ENCODE measurements around the gene SAMD4A. TPM values are rescaled to one million over a fixed set of nuclear protein-coding genes. Genes with fewer than 3 reads are reported as not detected.

Gene SAMD4A
- total and polyA plus RNA-seq, 2 donors (not counting 1 experiment from before 2014, with no cell fraction given), result 9.3 to 39.8 TPM

DNA sequence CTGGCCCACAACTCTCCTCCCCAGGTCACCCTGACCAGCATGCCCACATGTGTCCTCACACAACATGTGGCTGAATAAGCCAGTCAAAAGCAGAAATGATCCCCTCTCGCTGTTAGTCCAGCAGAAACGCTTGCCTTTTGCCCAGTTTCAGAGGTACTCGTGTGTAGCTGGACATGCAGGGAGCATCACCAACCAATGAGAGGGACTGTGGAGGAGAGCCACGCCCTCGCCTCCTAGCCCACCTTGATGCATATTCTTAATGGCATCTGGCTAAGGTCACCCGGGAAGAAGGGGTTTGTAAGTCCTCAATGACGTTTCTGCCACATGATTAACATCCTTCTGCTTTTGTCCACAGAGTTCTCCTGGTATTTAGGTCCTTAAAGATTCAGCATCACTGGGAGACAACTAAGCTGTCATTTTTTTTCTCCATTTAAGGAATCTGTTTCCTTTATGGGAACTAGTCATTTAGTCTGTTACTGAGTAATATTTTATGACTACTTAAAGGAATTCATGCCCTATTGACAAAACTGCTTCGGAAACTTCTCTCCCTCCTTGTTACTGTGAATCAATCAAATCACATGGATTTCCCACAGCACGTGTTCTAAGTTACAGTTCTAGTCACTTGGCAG, 201.7 kb downstream of the SAMD4A start:
- H3K27me3 ChIP-seq (ENCODE audit: control insufficient read depth, insufficient read depth, low read length), result no peaks in the 10 kb centered on the region
- peak in 1 of 2 donors; percentile 23 for DNase-seq (ENCODE audit: low read depth in 2 of 2)
- no peak overlapping the region for H2AFZ ChIP-seq (ENCODE audit: low read length)
- no peaks in the 10 kb centered on the region for H3K79me2 ChIP-seq (ENCODE audit: control insufficient read depth, insufficient read depth, low read length)
- H3K9me3 ChIP-seq (ENCODE audit: control insufficient read depth, insufficient read depth, low read depth, low read length), result no peaks in the 10 kb centered on the region
- H3K36me3 ChIP-seq (ENCODE audit: control insufficient read depth, insufficient read depth, low read length), result peaks cover 27% of the 10 kb centered on the region
- H3K27ac ChIP-seq (ENCODE audit: insufficient read depth, low read length), result no peak overlapping the region
- no peak for TF ChIP-seq CTCF (conservative IDR thresholded peaks at IDR 0.05 in 1 of 2, IDR thresholded peaks at IDR 0.05 in 1 of 2; ENCODE audit: low read depth in 1 of 2, low read length in 2 of 2)
- TF ChIP-seq EZH2 (IDR thresholded peaks at IDR 0.05; ENCODE audit: low read length, missing control alignments), result no peak
- H3K4me1 ChIP-seq (ENCODE audit: control insufficient read depth, extremely low read depth, insufficient read depth, low read length), result peaks cover 17% of the 10 kb centered on the region
- no peak overlapping the region for H3K9ac ChIP-seq (ENCODE audit: insufficient read depth, low read length)
- H3K4me3 ChIP-seq (replicated peaks in 1 of 4; ENCODE audit: control extremely low read depth in 1 of 4, insufficient read depth in 1 of 4, low read depth in 3 of 4, low read length in 4 of 4), result no peak overlapping the region
- no peaks in the 10 kb centered on the region for H4K20me1 ChIP-seq (ENCODE audit: control insufficient read depth, extremely low read depth, insufficient read depth, low read length)
- no peak overlapping the region for H3K4me2 ChIP-seq (ENCODE audit: extremely low read depth, insufficient read depth, low read length)

DNA sequence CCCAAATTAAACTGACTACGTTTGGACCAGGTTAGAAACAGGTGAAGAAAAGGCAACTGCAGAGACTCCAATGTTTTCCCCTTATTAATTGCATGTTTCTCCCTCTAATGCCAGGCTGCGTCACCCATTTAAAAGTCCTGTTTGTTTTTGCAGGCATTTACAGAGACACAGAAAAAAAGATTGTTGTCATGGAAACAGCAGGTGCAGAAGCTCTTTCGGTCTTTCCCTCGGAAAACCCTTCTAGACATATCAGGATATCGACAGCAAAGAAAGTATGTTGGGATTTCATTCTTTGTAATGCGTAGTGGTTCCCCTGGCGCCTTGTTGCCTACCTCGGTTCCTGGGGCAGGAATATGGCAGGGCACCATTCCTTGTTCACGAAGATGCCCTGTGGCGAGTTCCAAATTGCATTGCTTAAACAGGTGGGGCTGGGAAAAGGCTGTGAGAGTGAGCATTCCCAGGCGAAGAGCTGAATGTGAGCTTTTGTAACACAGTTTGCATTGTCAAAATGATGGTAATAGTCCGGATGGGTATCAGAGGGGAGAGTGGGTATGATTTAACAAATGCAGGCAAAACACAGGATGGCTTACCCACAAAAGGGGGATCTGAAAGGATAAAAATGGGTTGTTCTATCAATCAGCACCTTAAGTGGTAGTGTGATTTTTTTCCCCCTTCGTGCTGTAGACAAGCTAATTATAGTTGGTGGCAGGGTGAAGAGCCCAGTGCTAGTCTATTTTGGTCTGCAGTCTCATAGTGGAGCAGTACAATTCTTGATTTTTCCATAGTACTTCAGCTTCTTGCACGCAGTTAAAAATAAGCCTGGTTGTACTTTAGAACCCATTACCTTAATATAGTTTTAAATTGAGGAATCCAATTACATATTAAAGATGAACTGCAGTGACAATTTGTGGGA, 203.3 kb downstream of the SAMD4A start:
- DNase-seq (ENCODE audit: low read depth in 2 of 2), result no peak
- no peak overlapping the region for H2AFZ ChIP-seq (ENCODE audit: low read length)
- H3K79me2 ChIP-seq (ENCODE audit: control insufficient read depth, insufficient read depth, low read length), result peaks cover 5% of the 10 kb centered on the region
- H3K4me1 ChIP-seq (ENCODE audit: control insufficient read depth, extremely low read depth, insufficient read depth, low read length), result peaks cover 29% of the 10 kb centered on the region
- H3K27ac ChIP-seq (ENCODE audit: insufficient read depth, low read length), result no peak overlapping the region
- H3K9me3 ChIP-seq (ENCODE audit: control insufficient read depth, insufficient read depth, low read depth, low read length), result no peaks in the 10 kb centered on the region
- H3K9ac ChIP-seq (ENCODE audit: insufficient read depth, low read length), result no peak overlapping the region
- TF ChIP-seq EZH2 (IDR thresholded peaks at IDR 0.05; ENCODE audit: low read length, missing control alignments) (no peak), CTCF (conservative IDR thresholded peaks at IDR 0.05 in 1 of 2, IDR thresholded peaks at IDR 0.05 in 1 of 2; ENCODE audit: low read depth in 1 of 2, low read length in 2 of 2) (no peak)
- peaks cover 21% of the 10 kb centered on the region for H3K36me3 ChIP-seq (ENCODE audit: control insufficient read depth, insufficient read depth, low read length)
- no peaks in the 10 kb centered on the region for H4K20me1 ChIP-seq (ENCODE audit: control insufficient read depth, extremely low read depth, insufficient read depth, low read length)
- H3K4me3 ChIP-seq (replicated peaks in 1 of 4; ENCODE audit: control extremely low read depth in 1 of 4, insufficient read depth in 1 of 4, low read depth in 3 of 4, low read length in 4 of 4), result no peak overlapping the region
- no peak overlapping the region for H3K4me2 ChIP-seq (ENCODE audit: extremely low read depth, insufficient read depth, low read length)
- H3K27me3 ChIP-seq (ENCODE audit: control insufficient read depth, insufficient read depth, low read length), result no peaks in the 10 kb centered on the region

- no peak for DNase-seq (ENCODE audit: low read depth in 2 of 2)
- Histone ChIP-seq H3K36me3 (ENCODE audit: control insufficient read depth, insufficient read depth, low read length) (peaks cover 17% of the 10 kb centered on the region), H3K27me3 (ENCODE audit: control insufficient read depth, insufficient read depth, low read length) (no peaks in the 10 kb centered on the region), H3K9me3 (ENCODE audit: control insufficient read depth, insufficient read depth, low read depth, low read length) (no peaks in the 10 kb centered on the region), H3K79me2 (ENCODE audit: control insufficient read depth, insufficient read depth, low read length) (peaks cover 5% of the 10 kb centered on the region), H3K27ac (ENCODE audit: insufficient read depth, low read length) (peak overlapping the region; percentile 98), H3K4me2 (ENCODE audit: extremely low read depth, insufficient read depth, low read length) (peak overlapping the region; percentile 38), H3K9ac (ENCODE audit: insufficient read depth, low read length) (no peak overlapping the region), H2AFZ (ENCODE audit: low read length) (no peak overlapping the region), H3K4me3 (replicated peaks in 1 of 4; ENCODE audit: control extremely low read depth in 1 of 4, insufficient read depth in 1 of 4, low read depth in 3 of 4, low read length in 4 of 4) (no peak overlapping the region), H3K4me1 (ENCODE audit: control insufficient read depth, extremely low read depth, insufficient read depth, low read length) (peaks cover 41% of the 10 kb centered on the region), H4K20me1 (ENCODE audit: control insufficient read depth, extremely low read depth, insufficient read depth, low read length) (no peaks in the 10 kb centered on the region)
- no peak for TF ChIP-seq CTCF (conservative IDR thresholded peaks at IDR 0.05 in 1 of 2, IDR thresholded peaks at IDR 0.05 in 1 of 2; ENCODE audit: low read depth in 1 of 2, low read length in 2 of 2)
Observed at GRCh38 chr14:54771411-54772027, 204.6 kb downstream of the SAMD4A start.

Measured in fibroblast of lung (primary cell).